ENCODE data around the gene ALDH2. TPM values are rescaled to one million over a fixed set of nuclear protein-coding genes. Genes with fewer than 3 reads are reported as not detected.
"Not testable (repeated sequence)": the region's sequence is repeated elsewhere in the genome, so short reads cannot be mapped to it uniquely, and the experiment has no call there.

ALDH2 gene
- total RNA-seq, 4 donors from 2014 or later: 13.1 to 102 (median 73.5) TPM

DNA sequence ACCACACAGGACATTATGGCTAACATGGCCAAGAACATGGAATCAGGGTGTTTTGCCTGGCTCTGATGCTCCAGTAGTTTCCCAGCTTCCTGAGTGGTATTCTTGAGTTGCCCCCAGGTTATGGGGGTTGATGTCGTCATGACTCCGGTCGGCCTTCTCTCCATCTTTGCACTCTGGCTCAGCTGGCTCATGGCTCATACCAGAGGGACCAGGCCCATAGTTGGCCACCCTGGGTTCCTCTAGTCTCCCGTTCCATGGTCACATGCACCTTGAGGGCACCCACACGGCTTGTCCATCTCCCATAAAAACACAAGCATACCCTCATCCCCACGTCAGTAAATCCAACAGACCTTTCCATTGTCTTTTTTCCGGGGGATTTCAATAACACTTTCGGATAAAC lies 51.6 kb downstream of the ALDH2 start:
- intact Hi-C loops (cut with DNase I; ENCODE audit: low total_unique reads): no loop called here
- Histone ChIP-seq H3K4me1 (no peaks in the 10 kb centered on the region), H3K9me3 (no peaks in the 10 kb centered on the region), H3K4me3 (no peak overlapping the region), H3K27ac (no peak overlapping the region), H3K36me3 (no peaks in the 10 kb centered on the region), H3K27me3 (no peaks in the 10 kb centered on the region)
- TF ChIP-seq, protein P1, sequence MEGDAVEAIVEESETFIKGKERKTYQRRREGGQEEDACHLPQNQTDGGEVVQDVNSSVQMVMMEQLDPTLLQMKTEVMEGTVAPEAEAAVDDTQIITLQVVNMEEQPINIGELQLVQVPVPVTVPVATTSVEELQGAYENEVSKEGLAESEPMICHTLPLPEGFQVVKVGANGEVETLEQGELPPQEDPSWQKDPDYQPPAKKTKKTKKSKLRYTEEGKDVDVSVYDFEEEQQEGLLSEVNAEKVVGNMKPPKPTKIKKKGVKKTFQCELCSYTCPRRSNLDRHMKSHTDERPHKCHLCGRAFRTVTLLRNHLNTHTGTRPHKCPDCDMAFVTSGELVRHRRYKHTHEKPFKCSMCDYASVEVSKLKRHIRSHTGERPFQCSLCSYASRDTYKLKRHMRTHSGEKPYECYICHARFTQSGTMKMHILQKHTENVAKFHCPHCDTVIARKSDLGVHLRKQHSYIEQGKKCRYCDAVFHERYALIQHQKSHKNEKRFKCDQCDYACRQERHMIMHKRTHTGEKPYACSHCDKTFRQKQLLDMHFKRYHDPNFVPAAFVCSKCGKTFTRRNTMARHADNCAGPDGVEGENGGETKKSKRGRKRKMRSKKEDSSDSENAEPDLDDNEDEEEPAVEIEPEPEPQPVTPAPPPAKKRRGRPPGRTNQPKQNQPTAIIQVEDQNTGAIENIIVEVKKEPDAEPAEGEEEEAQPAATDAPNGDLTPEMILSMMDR (IDR thresholded peaks at IDR 0.05): no peak
- TF ChIP-seq POLR2A (IDR thresholded peaks at IDR 0.05): no peak
- no peak for DNase-seq

DNA sequence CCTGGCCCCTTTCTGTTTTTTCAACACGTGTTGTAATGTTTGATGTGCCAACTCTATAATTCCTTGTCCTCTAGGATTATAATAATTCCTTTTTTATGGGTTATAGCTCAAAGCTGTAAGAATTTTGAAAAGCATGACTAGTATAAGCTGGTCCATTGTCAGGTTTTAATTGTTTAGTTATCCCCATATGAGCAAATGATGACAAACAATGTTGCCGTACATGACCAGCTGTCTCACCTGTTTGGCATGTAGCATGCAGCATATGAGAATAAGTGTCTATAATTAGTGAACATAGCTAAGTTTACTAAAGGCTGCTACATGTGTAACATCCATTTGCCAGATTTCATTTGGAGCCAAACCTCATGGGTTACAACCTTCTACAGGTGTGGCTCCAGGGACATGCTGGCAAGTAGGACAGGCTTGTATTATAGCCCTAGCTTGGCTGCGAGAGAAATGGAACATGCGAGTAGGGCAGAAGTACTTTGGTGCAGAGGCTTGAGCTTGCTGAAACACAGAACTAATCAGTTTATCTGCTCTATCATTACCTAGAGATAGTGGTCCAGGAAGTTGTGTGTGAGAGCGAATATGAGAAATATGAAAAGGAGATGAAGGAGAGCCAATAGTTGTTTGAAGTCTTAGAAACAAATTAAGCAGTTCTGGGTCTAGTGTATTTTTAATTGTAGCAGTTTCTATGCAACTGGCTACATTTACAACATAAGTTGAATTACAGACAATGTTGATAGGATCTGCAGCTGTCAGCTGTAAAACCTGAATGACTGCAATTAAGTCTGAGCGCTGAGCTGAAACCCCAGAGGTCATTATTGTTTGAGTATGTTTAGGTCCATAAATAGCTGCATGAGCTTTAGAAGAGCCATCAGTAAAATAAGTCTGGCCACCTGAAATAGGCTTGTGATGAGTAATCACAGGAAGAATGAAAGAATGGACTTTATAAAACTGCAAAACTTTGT lies 52.7 kb downstream of the ALDH2 start:
- DNase-seq: no peak
- intact Hi-C loops (cut with DNase I; ENCODE audit: low total_unique reads): no loop called here

DNA sequence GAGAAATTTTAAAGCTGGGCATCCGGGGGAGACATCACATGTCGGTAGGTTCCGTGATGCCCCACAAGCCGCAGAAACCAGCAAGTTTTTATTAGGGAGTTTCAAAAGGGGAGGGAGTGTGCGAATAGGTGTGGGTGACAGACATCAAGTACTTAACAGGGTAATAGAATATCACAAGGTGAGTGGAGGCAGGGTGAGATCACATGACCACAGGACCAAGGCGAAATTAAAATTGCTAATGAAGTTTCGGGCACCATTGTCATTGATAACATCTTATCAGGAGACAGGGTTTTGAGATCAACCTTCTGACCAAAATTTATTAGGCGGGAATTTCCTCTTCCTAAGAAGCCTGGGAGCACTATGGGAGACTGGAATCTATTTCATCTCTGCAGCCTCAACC lies 54.1 kb downstream of the ALDH2 start:
- DNase-seq; H3K27ac ChIP-seq; H3K27me3 ChIP-seq; H3K9me3 ChIP-seq; H3K4me1 ChIP-seq; intact Hi-C loops (cut with DNase I; ENCODE audit: low total_unique reads); H3K4me3 ChIP-seq; H3K36me3 ChIP-seq: not testable (repeated sequence)

More for the DNA sequence above, 52.7 kb downstream of the ALDH2 start:
- Histone ChIP-seq H3K36me3 (no peaks in the 10 kb centered on the region), H3K4me1 (no peaks in the 10 kb centered on the region), H3K27ac (no peak overlapping the region), H3K4me3 (no peak overlapping the region), H3K9me3 (no peaks in the 10 kb centered on the region), H3K27me3 (no peaks in the 10 kb centered on the region)
- TF ChIP-seq, protein P1 (IDR thresholded peaks at IDR 0.05): no peak
- no peak for TF ChIP-seq POLR2A (IDR thresholded peaks at IDR 0.05)

DNA sequence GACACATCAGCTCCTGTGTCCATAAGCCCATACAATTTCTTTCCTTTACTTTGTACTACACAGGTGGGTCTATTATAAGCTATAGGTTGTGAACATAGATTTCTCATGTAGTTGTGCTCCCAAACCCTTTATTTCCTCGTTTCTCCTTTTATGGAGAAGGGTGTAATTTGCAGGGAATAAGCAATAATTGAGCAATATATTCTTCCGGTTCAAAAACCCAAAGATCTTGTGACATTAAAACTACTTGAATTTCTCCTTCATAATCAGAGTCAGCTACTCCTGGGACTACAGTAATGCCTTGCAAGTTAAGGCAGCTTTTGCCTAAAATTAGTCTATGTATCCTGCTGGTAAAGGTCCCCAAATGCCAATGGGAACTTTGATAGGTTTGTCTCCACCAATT lies 56.2 kb downstream of the ALDH2 start:
- no peaks in the 10 kb centered on the region for H3K36me3 ChIP-seq
- H3K9me3 ChIP-seq: no peaks in the 10 kb centered on the region
- no peak overlapping the region for H3K27ac ChIP-seq
- TF ChIP-seq, protein P1 (IDR thresholded peaks at IDR 0.05): no peak
- TF ChIP-seq POLR2A (IDR thresholded peaks at IDR 0.05): no peak
- intact Hi-C loops (cut with DNase I; ENCODE audit: low total_unique reads): no loop called here
- no peaks in the 10 kb centered on the region for H3K27me3 ChIP-seq
- H3K4me3 ChIP-seq: no peak overlapping the region
- H3K4me1 ChIP-seq: no peaks in the 10 kb centered on the region
- DNase-seq: no peak

DNA sequence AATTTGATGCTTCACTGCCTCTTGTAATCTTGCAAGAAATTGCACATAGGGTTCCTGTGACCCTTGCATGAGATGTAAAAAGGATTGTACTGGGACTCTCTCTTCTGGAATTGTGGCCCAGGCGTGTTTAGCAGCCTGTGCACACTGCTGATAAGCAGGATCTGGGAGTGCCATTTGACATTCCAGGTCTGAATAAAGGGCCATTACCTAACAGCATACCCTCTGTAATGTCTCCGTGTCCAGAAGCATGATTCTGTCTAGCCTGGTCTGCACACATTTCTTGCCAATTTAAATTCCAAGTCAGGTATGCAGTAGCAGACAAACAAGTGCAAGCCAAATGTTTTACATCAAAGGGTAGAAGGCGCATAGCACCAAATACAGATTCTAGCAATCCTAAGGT lies 57.2 kb downstream of the ALDH2 start:
- Histone ChIP-seq H3K4me3 (no peak overlapping the region), H3K27ac (no peak overlapping the region), H3K9me3 (no peaks in the 10 kb centered on the region), H3K27me3 (no peaks in the 10 kb centered on the region), H3K36me3 (no peaks in the 10 kb centered on the region), H3K4me1 (no peaks in the 10 kb centered on the region)
- TF ChIP-seq, protein P1 (IDR thresholded peaks at IDR 0.05): no peak
- no peak for TF ChIP-seq POLR2A (IDR thresholded peaks at IDR 0.05)
- intact Hi-C loops (cut with DNase I; ENCODE audit: low total_unique reads): no loop called here
- no peak for DNase-seq

DNA sequence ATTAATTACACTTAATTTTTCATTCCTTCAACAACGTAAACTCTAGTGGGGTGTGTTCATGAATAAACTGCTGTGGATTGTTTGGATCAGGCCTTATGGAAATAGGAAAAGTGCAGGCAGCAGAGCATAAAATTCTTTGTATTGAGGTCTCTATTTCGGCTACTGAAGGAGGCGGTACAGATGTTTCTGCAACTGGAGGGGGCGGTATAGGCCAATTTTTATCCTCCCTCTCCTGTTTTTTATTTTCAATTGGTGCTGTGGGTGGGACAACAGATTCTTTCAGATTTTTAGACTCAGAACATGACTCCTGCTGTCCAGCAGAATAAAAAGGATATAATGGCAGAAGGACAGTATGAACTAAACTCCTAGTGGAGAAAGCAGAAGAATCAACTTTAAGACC lies 57.6 kb downstream of the ALDH2 start:
- H3K9me3 ChIP-seq; intact Hi-C loops (cut with DNase I; ENCODE audit: low total_unique reads); H3K27me3 ChIP-seq; H3K27ac ChIP-seq; DNase-seq; H3K36me3 ChIP-seq; H3K4me3 ChIP-seq; H3K4me1 ChIP-seq: not testable (repeated sequence)

Measured in uterus (tissue), 4 donors.